NCI-H187 (cell line): ENCODE data around the gene ZNF85.
"Not testable (repeated sequence)": the region's sequence is repeated elsewhere in the genome, so short reads cannot be mapped to it uniquely, and the experiment has no call there.

Experiments used
- DNase-seq, 2 experiments: peaks; one replicate each; lab custom pipeline; 2025; lab: John Stamatoyannopoulos, UW

Gene ZNF85

GRCh38 chr19:20923077-20923871 lies at the start of gene ZNF85:
ZNF85 (plus strand) TSS chr19:20923251; CDS start chr19:20923401, 150 bp downstream.
- peak; percentile 62 to 72 for DNase-seq

DNA sequence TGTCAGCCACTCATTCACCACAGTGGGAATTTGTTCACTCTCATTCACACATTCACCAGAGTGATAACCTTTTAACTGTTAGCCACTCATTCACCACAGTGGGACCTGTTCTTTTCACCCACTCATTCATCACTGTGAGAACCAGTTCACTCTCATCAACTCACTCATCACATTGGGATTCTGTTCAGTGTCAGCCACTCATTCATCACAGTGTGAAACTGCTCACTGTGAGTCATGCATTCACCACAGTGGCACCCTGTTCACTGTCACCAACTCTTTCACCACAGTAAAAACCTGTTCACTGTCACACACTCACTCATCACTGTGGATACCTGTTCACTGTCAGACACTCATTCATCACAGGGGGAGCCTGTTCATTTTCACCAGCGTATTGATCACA lies 43.5 kb upstream of the ZNF85 start:
- DNase-seq, result no peak

GRCh38 chr19:20912973-20913372 lies 10.1 kb upstream of the ZNF85 start:
- no peak for DNase-seq

- no peak for DNase-seq
Measured at GRCh38 chr19:20925481-20925880, 2.4 kb downstream of the ZNF85 start.

- no peak for DNase-seq
Measured at GRCh38 chr19:20926796-20927195, 3.7 kb downstream of the ZNF85 start.

DNA sequence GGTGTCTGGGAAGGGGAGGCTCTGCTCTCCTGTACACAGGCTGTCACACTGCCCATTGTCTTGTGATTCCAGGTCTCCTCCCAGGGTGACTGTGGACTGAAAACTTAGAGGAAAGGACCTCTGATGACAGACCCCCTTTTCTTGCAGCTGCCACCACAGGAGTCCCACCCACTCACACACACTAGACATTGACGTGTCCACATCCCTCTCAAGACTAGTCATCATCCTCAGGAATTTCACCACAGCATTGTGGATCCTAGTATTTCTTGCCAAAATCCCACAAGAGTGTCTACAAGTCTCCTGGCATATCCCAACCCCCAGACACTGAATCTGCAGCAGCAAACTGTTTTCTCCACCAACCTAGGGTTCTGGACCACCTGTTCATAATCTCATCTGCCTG lies 5.3 kb downstream of the ZNF85 start:
- DNase-seq, result no peak

DNA sequence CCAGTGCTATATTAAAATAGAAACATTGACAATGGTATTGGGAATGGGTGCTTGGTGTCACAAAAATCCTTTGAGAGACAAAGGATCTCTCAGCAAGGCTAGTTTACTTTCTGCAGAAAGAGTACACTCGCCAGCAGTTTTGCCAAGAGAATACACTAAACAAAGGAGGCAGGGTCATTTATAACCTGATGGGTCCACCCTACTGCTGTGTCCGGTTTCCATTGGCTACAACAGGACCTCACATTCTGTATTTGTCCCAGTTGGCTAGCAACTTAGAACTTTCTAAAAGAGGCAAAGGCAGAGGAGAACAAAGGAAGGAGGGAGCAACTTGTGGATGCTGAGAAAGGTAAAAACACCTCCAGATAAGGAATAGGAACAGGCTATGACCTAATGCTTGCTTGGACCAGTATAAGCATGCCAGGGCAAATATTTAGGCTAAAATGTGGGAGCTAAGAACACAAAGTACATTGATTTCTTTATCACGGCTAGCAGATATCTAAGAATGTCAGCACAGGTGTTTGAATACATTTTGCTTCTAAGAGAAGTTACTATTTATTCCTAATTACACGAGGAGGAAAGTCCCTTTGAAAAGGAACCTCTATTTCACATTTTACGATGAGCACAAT lies 13.4 kb downstream of the ZNF85 start:
- not testable (repeated sequence) for DNase-seq

DNA sequence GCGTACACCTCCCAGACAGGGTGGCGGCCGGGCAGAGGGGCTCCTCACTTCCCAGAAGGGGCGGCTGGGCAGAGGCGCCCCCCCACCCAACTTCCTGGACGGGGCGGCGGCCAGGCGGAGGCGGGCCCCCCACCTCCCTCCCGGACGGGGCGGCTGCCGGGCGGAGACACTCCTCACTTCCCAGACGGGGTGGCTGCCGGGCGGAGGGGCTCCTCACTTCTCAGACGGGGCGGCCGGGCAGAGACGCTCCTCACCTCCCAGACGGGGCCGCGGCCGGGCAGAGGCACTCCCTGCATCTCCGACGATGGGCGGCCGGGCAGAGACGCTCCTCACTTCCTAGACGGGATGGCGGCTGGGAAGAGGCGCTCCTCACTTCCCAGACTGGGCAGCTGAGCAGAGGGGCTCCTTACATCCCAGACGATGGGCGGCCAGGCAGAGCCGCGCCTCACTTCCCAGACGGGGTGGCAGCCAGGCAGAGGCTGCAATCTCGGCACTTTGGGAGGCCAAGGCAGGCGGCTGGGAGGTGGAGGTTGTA lies 29.6 kb downstream of the ZNF85 start:
- not testable (repeated sequence) for DNase-seq

GRCh38 chr19:20964798-20965197 lies 41.7 kb downstream of the ZNF85 start:
- DNase-seq, result no peak

- no peak for DNase-seq
Measured at GRCh38 chr19:20968092-20968491, 45.0 kb downstream of the ZNF85 start.

DNA sequence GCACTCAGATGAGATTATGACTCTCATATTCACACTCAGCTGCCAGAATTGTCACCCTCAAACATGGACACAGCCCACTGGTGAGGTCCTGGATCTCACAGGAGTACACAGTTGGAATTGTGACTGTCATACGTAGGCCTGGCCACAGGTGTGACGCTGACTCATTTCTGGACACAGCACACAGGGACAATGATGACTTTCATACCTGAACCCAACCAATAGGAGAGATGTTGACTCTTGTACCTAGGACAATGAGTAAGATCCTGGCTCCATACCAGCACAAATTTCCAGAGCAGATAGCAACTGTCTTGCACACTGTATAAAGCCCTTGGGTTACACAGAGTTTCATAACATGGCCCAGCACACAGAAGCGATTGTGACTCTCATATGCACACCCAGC lies 46.4 kb downstream of the ZNF85 start:
- no peak for DNase-seq

DNA sequence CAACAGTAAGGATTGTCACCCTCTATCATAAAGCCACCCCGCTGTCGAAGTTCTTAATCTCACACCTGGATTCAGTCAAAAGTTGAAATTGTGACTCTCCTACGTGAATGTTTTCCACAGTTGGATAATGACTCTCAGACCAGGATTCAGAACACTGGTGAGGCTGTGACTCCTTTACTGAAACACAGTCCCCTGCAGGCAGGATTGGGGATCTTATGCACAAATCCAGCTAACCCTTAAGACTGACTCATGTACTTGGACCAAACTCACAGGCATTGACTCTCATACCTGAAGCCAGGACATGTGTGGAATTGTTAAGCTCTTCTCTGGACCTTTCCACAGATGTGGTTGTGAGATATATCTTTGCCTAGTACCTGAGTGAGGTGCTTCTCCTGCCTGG lies 46.8 kb downstream of the ZNF85 start:
- no peak for DNase-seq

GRCh38 chr19:20992788-20993187 lies 69.7 kb downstream of the ZNF85 start:
- not testable (repeated sequence) for DNase-seq

DNA sequence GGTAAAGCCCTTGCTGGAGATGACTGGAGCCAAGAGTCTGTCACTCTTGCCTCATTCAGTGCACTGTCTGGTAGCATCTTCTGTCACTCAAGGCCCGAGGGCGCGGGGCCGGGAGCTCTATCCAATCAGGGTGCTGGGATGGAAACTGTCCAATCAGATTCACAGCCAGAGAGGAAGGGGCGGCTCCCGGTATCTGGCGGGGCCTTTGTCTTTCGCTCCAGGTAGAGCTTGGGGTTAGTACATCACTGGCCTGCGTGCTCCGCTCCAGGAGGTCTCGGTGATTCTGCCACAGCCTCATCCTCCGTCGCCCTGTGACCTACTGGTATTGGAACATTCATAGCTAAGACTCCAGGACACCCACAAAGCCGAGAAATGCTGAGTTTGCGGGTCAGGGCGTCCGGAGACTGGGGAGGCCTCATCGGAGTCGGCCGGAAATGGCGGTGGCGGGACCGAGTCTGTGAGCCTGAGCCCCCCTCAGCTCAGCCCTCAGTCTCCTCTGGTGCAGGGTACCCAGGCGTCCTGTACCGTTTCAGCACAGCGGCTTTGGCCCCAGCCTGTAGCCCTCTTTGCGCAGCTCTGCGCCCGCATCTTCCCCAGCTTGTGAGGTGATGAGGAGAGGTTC lies 76.8 kb downstream of the ZNF85 start:
- peak; percentile 23 to 46 for DNase-seq
